Measurements from ENCODE around the gene ALOX12.
"Not testable (repeated sequence)": the region's sequence is repeated elsewhere in the genome, so short reads cannot be mapped to it uniquely, and the experiment has no call there.

- TF ChIP-seq CTCF (optimal IDR thresholded peaks at IDR 0.05 in 1 of 3, IDR thresholded peaks at IDR 0.05 in 1 of 3, conservative IDR thresholded peaks at IDR 0.05 in 1 of 3; ENCODE audit: extremely low read depth in 1 of 3, insufficient read depth in 2 of 3, low read length in 3 of 3); EZH2 (IDR thresholded peaks at IDR 0.05; ENCODE audit: low read length): not testable (repeated sequence)
These were observed 51.0 kb downstream of the ALOX12 start for GRCh38 chr17:7046725-7047397.

Data from keratinocyte (primary cell).